Keratinocyte (primary cell): Measurements from ENCODE around the gene SKAP1. TPM values are rescaled to one million over a fixed set of nuclear protein-coding genes. Genes with fewer than 3 reads are reported as not detected.

Source experiments
- DNase-seq: peaks from one replicate; pipeline ENCODE4 v3.0.0-alpha.2; 2011; ENCODE audit warnings: low read depth, missing footprints, low spot score
- FAIRE-seq: peaks from 2 replicates; lab custom pipeline; 2011; peaks lifted over from hg19 to GRCh38; lab: Jason Lieb, UNC
- H2AFZ ChIP-seq: 2 replicates; pipeline ENCODE4 v1.6.0; 2012; ENCODE audit warnings: low read length, control low read depth, inconsistent platforms; ENCODE audit not compliant: control insufficient read depth
- H3K27ac ChIP-seq: 2 replicates; pipeline ENCODE4 v1.5.1; 2011; ENCODE audit warnings: low read length; ENCODE audit not compliant: control insufficient read depth, insufficient read depth
- H3K27me3 ChIP-seq: 3 replicates; pipeline ENCODE4 v1.6.0; 2011; ENCODE audit warnings: low read length; ENCODE audit not compliant: control insufficient read depth, insufficient read depth; ENCODE audit errors: extremely low read depth
- H3K36me3 ChIP-seq, 2 experiments: 2 replicates in 1 of 2; 3 replicates in 1 of 2; pipeline ENCODE4 v1.5.1; 2011; ENCODE audit warnings: low read length in 2 of 2, mild to moderate bottlenecking in 1 of 2; ENCODE audit not compliant: control insufficient read depth in 2 of 2, insufficient read depth in 2 of 2; ENCODE audit errors: extremely low read depth in 1 of 2
- H3K4me1 ChIP-seq: 3 replicates; pipeline ENCODE4 v1.5.1; 2011; ENCODE audit warnings: low read length; ENCODE audit not compliant: control insufficient read depth, insufficient read depth; ENCODE audit errors: extremely low read depth
- H3K4me2 ChIP-seq: 3 replicates; pipeline ENCODE4 v1.6.0; 2011; ENCODE audit warnings: low read depth, low read length; ENCODE audit not compliant: control insufficient read depth, insufficient read depth; ENCODE audit errors: extremely low read depth
- H3K4me3 ChIP-seq, 3 experiments: fragments of 200-600 bp in 1 of 3; sonication (generic) in 1 of 3; 2 replicates in 2 of 3; 3 replicates in 1 of 3; pipeline ENCODE4 v1.5.1; 2011 to 2016; ENCODE audit warnings: low read length in 3 of 3, mild to moderate bottlenecking in 3 of 3, control low read depth in 2 of 3, inconsistent platforms in 1 of 3, low read depth in 1 of 3, mixed read lengths in 1 of 3, mixed run types in 1 of 3, moderate library complexity in 1 of 3; ENCODE audit not compliant: control insufficient read depth in 2 of 3, insufficient read depth in 2 of 3; ENCODE audit errors: extremely low read depth in 1 of 3
- H3K79me2 ChIP-seq: 2 replicates; pipeline ENCODE4 v1.6.0; 2012; ENCODE audit warnings: low read length; ENCODE audit not compliant: control insufficient read depth, insufficient read depth
- H3K9ac ChIP-seq: 3 replicates; pipeline ENCODE4 v1.6.0; 2011; ENCODE audit warnings: low read length; ENCODE audit not compliant: control insufficient read depth, insufficient read depth; ENCODE audit errors: extremely low read depth
- H3K9me1 ChIP-seq: 3 replicates; pipeline ENCODE4 v1.6.0; 2011; ENCODE audit warnings: low read length; ENCODE audit not compliant: control insufficient read depth, insufficient read depth; ENCODE audit errors: extremely low read depth
- H3K9me3 ChIP-seq: 2 replicates; pipeline ENCODE4 v1.5.1; 2012; ENCODE audit warnings: low read depth, low read length; ENCODE audit not compliant: control insufficient read depth
- H4K20me1 ChIP-seq: 3 replicates; pipeline ENCODE4 v1.6.0; 2011; ENCODE audit warnings: low read length; ENCODE audit not compliant: control insufficient read depth, insufficient read depth; ENCODE audit errors: extremely low read depth
- EZH2 ChIP-seq: IDR thresholded peaks from one replicate; pipeline ENCODE4 v1.6.1; 2012; ENCODE audit warnings: inconsistent platforms, mild to moderate bottlenecking, low read length, moderate library complexity
- dilution Hi-C: fragments of 300-500 bp; cut with MboI; formaldehyde crosslinking; loops from one replicate; pipeline ENCODE4 v1.7.0; 2020; ENCODE audit warnings: low sequenced_read_pairs; ENCODE audit not compliant: extremely low pct_ligation_motif_present
- polyA plus RNA-seq, 5 experiments: library from polyadenylated mRNA; depleted of rRNA in 3 of 5; stranded (reverse) in 3 of 5; stranded (forward) in 1 of 5; unstranded in 1 of 5; fragments of >200 nt; gene quantifications; 1 replicate in 1 of 5; 2 replicates in 3 of 5; 3 replicates in 1 of 5; pipeline versions ENCODE4 v1.2.1 to v1.2.3, GENCODE V29; 2011 to 2012; ENCODE audit warnings: missing spikeins in 2 of 5, low read depth in 1 of 5, low replicate concordance in 1 of 5
- TF ChIP-seq, protein P1 (sequence below), 3 experiments: IDR thresholded peaks in 1 of 3; conservative IDR thresholded peaks in 1 of 3; optimal IDR thresholded peaks in 1 of 3; 2 replicates in 2 of 3; 3 replicates in 1 of 3; pipeline versions ENCODE3 to v1.5.1; 2011; ENCODE audit warnings: low read length in 3 of 3, mild to moderate bottlenecking in 3 of 3, moderate library complexity in 2 of 3, control low read depth in 1 of 3, inconsistent platforms in 1 of 3; ENCODE audit not compliant: insufficient read depth in 2 of 3; ENCODE audit errors: extremely low read depth in 1 of 3

Gene SKAP1
- polyA plus RNA-seq, 1 donor (not counting 4 experiments of a cell fraction or from before 2014, with no cell fraction given): not detected

GRCh38 chr17:48180842-48181629, 249.0 kb downstream of the SKAP1 start:
- Histone ChIP-seq H3K4me1 (no peaks in the 10 kb centered on the region), H3K27me3 (peaks cover 25% of the 10 kb centered on the region), H3K27ac (no peak overlapping the region), H3K9me3 (no peaks in the 10 kb centered on the region), H3K9me1 (no peaks in the 10 kb centered on the region), H3K4me2 (no peak overlapping the region), H3K4me3 (no peak overlapping the region), H3K79me2 (no peaks in the 10 kb centered on the region), H4K20me1 (no peaks in the 10 kb centered on the region), H3K9ac (no peak overlapping the region), H3K36me3 (no peaks in the 10 kb centered on the region), H2AFZ (no peak overlapping the region)
- dilution Hi-C loops: no loop called here
- TF ChIP-seq, protein P1, sequence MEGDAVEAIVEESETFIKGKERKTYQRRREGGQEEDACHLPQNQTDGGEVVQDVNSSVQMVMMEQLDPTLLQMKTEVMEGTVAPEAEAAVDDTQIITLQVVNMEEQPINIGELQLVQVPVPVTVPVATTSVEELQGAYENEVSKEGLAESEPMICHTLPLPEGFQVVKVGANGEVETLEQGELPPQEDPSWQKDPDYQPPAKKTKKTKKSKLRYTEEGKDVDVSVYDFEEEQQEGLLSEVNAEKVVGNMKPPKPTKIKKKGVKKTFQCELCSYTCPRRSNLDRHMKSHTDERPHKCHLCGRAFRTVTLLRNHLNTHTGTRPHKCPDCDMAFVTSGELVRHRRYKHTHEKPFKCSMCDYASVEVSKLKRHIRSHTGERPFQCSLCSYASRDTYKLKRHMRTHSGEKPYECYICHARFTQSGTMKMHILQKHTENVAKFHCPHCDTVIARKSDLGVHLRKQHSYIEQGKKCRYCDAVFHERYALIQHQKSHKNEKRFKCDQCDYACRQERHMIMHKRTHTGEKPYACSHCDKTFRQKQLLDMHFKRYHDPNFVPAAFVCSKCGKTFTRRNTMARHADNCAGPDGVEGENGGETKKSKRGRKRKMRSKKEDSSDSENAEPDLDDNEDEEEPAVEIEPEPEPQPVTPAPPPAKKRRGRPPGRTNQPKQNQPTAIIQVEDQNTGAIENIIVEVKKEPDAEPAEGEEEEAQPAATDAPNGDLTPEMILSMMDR (optimal IDR thresholded peaks at IDR 0.05 in 1 of 3, IDR thresholded peaks at IDR 0.05 in 1 of 3, conservative IDR thresholded peaks at IDR 0.05 in 1 of 3; ENCODE audit: extremely low read depth in 1 of 3, insufficient read depth in 2 of 3, low read length in 3 of 3): no peak
- no peak for TF ChIP-seq EZH2
- FAIRE-seq: no peak
- DNase-seq: no peak

DNA sequence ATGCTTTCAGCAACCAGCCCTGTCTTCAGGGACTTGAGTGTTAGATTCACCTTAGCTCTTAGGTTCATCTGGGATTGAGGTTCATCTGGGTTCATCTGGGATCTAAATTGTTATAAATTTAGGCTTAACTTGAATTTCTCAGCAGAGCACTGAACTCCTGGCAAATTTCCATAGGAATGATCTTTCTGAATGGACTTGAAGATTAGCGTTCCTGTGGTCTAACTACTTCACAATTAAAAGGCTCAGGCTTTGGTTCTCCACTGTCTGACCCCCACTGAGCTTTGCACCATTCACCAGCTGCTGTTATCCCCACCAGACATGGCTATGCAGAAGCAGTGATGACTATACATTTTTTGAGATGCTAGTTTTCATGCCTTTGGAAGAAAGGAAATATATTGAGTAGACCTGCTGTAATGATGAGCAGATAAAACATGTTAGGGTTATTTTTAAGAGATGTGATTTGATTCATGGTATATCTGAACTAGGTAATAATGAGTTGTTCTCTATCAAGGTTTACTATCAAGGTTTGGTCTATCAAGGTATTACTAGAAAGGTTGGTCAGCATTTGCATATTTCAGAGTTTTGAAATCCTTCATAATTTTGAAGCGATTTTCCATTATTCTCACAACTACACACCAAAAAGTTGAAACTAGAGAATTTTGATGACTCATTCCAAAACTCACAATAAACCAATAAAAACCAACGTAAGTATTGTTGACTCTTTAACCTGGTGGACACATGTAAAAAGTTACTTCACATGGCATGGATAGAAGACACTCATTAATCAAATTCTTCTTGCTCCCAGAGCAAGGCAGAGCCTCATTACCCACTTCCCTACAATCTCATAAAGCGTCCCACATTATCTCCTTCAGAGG, 250.7 kb downstream of the SKAP1 start:
- Histone ChIP-seq H3K9me1 (no peaks in the 10 kb centered on the region), H3K36me3 (no peaks in the 10 kb centered on the region), H3K9ac (no peak overlapping the region), H3K4me1 (no peaks in the 10 kb centered on the region), H3K79me2 (no peaks in the 10 kb centered on the region), H3K4me2 (no peak overlapping the region), H3K27me3 (peaks cover 19% of the 10 kb centered on the region), H3K27ac (no peak overlapping the region), H3K9me3 (no peaks in the 10 kb centered on the region), H4K20me1 (no peaks in the 10 kb centered on the region), H3K4me3 (no peak overlapping the region), H2AFZ (no peak overlapping the region)
- no peak for FAIRE-seq
- dilution Hi-C loops: no loop called here
- no peak for TF ChIP-seq EZH2
- TF ChIP-seq, protein P1 (optimal IDR thresholded peaks at IDR 0.05 in 1 of 3, IDR thresholded peaks at IDR 0.05 in 1 of 3, conservative IDR thresholded peaks at IDR 0.05 in 1 of 3; ENCODE audit: extremely low read depth in 1 of 3, insufficient read depth in 2 of 3, low read length in 3 of 3): no peak
- DNase-seq: no peak
